ENCODE measurements around the gene ITIH3. TPM values are rescaled to one million over a fixed set of nuclear protein-coding genes. Genes with fewer than 3 reads are reported as not detected.

Gene ITIH3
- polyA plus RNA-seq, 1 of the 3 experiments (the other 2 are of a cell fraction) = 4.3 TPM

DNA sequence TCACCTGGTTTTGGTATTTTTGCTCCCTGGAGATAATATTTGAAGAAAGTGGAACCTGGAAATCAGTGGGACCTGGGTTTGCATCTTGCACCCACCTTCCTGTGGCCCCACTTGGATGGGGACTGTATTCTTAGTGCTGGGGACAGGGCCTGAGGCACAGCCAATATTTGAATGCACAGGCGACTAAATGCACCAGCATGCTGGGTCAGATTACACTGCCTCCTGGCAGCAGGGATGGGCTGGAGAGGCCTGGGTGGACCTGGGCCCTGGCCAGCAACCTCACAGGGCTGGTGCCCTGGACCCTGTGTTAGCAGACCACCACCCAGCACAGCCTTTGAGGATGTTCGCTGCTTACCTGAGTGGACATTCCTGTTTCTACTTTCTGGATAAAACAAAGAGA, 25.3 kb downstream of the ITIH3 start:
- POLR2A ChIA-PET = no interaction called here
- CTCF ChIA-PET = interaction anchor here (0.6 to 2.3 kb wide), 4 partner anchors 8 to 189 kb away, joined by 3 to 8 read pairs (median 4); no protein-coding TSS in a partner anchor
- no CpG with 5 or more reads among the region's 2 CpGs for WGBS (ENCODE audit: low lambda C conversion rate)

DNA sequence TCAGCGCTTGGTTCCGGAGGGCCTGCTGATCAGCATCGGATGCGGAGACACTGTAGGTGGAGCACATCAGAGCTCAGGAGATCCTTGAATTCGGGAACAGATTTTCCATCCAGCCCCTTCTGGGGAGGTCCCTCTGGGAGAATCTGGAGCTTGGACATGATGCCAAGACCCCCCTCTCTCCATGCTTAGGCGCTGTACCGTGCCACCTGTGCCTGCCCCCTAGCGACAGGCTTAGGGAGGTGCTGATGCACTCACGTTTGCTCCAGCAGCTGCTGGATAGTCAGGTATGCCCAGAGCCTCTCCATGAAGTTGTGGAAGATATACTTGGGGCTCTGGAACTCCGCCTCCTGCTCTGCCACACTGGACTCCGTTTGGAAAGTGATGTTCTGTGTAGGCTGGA, 26.1 kb downstream of the ITIH3 start:
- no peak overlapping the region for H3K9ac ChIP-seq
- no peaks in the 10 kb centered on the region for H3K79me2 ChIP-seq (ENCODE audit: insufficient read depth)
- CTCF ChIA-PET = interaction anchor here (0.6 to 2.3 kb wide), 9 partner anchors 9 to 313 kb away, joined by 3 to 8 read pairs (median 3); no protein-coding TSS in a partner anchor
- H3F3A ChIP-seq (replicated peaks; ENCODE audit: insufficient read depth) = no peaks in the 10 kb centered on the region
- POLR2A ChIA-PET = no interaction called here
- no peaks in the 10 kb centered on the region for H3K36me3 ChIP-seq (replicated peaks in 1 of 2; ENCODE audit: control insufficient read depth in 1 of 2, insufficient read depth in 2 of 2, low read length in 1 of 2)
- H3K4me3 ChIP-seq (ENCODE audit: low read depth in 2 of 2, low read length in 1 of 2) = no peak overlapping the region
- peak; percentile 64 for DNase-seq
- H4K20me1 ChIP-seq (ENCODE audit: insufficient read depth) = no peaks in the 10 kb centered on the region
- WGBS (ENCODE audit: low lambda C conversion rate) = 67% methylated on average over 10 of the region's 11 CpGs
- no peak overlapping the region for H3K27ac ChIP-seq (ENCODE audit: low read depth in 2 of 2, low read length in 1 of 2)
- H2AFZ ChIP-seq (ENCODE audit: low read depth) = no peak overlapping the region
- H3K27me3 ChIP-seq (ENCODE audit: insufficient read depth) = no peaks in the 10 kb centered on the region
- H3K9me2 ChIP-seq = no peaks in the 10 kb centered on the region
- no peak overlapping the region for H3K4me2 ChIP-seq
- H3K4me1 ChIP-seq (ENCODE audit: control insufficient read depth in 1 of 2, insufficient read depth in 2 of 2, low read depth in 1 of 2, low read length in 1 of 2) = no peaks in the 10 kb centered on the region; a peak in 1 of 4 replicates
- TF ChIP-seq EP300 (IDR thresholded peaks at IDR 0.05; ENCODE audit: borderline replicate concordance in 1 of 2, low read depth in 1 of 2, low read length in 1 of 2) (no peak), FOXM1 (IDR thresholded peaks at IDR 0.05; ENCODE audit: low read depth) (no peak), EZH2phosphoT487 (IDR thresholded peaks at IDR 0.05; ENCODE audit: borderline replicate concordance, low read depth) (no peak), POLR2AphosphoS5 (IDR thresholded peaks at IDR 0.05; ENCODE audit: low read depth, low read length) (no peak), FOXJ3 (CRISPR knock-in tag; IDR thresholded peaks at IDR 0.05) (no peak), RFX5 (IDR thresholded peaks at IDR 0.05; ENCODE audit: low read length) (no peak), SMC3 (IDR thresholded peaks at IDR 0.05; ENCODE audit: low read depth, low read length) (no peak)
- TF ChIP-seq, protein P1, sequence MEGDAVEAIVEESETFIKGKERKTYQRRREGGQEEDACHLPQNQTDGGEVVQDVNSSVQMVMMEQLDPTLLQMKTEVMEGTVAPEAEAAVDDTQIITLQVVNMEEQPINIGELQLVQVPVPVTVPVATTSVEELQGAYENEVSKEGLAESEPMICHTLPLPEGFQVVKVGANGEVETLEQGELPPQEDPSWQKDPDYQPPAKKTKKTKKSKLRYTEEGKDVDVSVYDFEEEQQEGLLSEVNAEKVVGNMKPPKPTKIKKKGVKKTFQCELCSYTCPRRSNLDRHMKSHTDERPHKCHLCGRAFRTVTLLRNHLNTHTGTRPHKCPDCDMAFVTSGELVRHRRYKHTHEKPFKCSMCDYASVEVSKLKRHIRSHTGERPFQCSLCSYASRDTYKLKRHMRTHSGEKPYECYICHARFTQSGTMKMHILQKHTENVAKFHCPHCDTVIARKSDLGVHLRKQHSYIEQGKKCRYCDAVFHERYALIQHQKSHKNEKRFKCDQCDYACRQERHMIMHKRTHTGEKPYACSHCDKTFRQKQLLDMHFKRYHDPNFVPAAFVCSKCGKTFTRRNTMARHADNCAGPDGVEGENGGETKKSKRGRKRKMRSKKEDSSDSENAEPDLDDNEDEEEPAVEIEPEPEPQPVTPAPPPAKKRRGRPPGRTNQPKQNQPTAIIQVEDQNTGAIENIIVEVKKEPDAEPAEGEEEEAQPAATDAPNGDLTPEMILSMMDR (IDR thresholded peaks at IDR 0.05) = peak; percentile 46
- TF ChIP-seq, protein P2, sequence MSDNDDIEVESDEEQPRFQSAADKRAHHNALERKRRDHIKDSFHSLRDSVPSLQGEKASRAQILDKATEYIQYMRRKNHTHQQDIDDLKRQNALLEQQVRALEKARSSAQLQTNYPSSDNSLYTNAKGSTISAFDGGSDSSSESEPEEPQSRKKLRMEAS (IDR thresholded peaks at IDR 0.05; ENCODE audit: low read depth) = no peak
- H3K9me3 ChIP-seq = no peaks in the 10 kb centered on the region

More for the DNA sequence above, 25.3 kb downstream of the ITIH3 start:
- Histone ChIP-seq H3K79me2 (ENCODE audit: insufficient read depth) (no peaks in the 10 kb centered on the region), H2AFZ (ENCODE audit: low read depth) (no peak overlapping the region), H3K4me3 (ENCODE audit: low read depth in 2 of 2, low read length in 1 of 2) (no peak overlapping the region), H3K36me3 (replicated peaks in 1 of 2; ENCODE audit: control insufficient read depth in 1 of 2, insufficient read depth in 2 of 2, low read length in 1 of 2) (no peaks in the 10 kb centered on the region), H3K27ac (ENCODE audit: low read depth in 2 of 2, low read length in 1 of 2) (no peak overlapping the region), H3K4me1 (ENCODE audit: control insufficient read depth in 1 of 2, insufficient read depth in 2 of 2, low read depth in 1 of 2, low read length in 1 of 2) (no peaks in the 10 kb centered on the region; a peak in 1 of 4 replicates), H3K4me2 (no peak overlapping the region), H3K27me3 (ENCODE audit: insufficient read depth) (no peaks in the 10 kb centered on the region), H3K9me3 (no peaks in the 10 kb centered on the region), H4K20me1 (ENCODE audit: insufficient read depth) (no peaks in the 10 kb centered on the region), H3K9ac (no peak overlapping the region), H3F3A (replicated peaks; ENCODE audit: insufficient read depth) (no peaks in the 10 kb centered on the region), H3K9me2 (no peaks in the 10 kb centered on the region)
- no peak for DNase-seq
- TF ChIP-seq MXI1 (IDR thresholded peaks at IDR 0.05; ENCODE audit: low read depth, low read length) = no peak
- TF ChIP-seq CHD2 (IDR thresholded peaks at IDR 0.05; ENCODE audit: low read length, partially characterized antibody) = no peak
- TF ChIP-seq, protein P3, sequence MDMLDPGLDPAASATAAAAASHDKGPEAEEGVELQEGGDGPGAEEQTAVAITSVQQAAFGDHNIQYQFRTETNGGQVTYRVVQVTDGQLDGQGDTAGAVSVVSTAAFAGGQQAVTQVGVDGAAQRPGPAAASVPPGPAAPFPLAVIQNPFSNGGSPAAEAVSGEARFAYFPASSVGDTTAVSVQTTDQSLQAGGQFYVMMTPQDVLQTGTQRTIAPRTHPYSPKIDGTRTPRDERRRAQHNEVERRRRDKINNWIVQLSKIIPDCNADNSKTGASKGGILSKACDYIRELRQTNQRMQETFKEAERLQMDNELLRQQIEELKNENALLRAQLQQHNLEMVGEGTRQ (IDR thresholded peaks at IDR 0.05; ENCODE audit: borderline replicate concordance, low read depth, low read length) = no peak
- TF ChIP-seq NRF1 (IDR thresholded peaks at IDR 0.05; ENCODE audit: low read depth, low read length) = no peak
- TF ChIP-seq TCF12 (IDR thresholded peaks at IDR 0.05) = no peak
- TF ChIP-seq, protein P4, sequence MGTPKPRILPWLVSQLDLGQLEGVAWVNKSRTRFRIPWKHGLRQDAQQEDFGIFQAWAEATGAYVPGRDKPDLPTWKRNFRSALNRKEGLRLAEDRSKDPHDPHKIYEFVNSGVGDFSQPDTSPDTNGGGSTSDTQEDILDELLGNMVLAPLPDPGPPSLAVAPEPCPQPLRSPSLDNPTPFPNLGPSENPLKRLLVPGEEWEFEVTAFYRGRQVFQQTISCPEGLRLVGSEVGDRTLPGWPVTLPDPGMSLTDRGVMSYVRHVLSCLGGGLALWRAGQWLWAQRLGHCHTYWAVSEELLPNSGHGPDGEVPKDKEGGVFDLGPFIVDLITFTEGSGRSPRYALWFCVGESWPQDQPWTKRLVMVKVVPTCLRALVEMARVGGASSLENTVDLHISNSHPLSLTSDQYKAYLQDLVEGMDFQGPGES (IDR thresholded peaks at IDR 0.05; ENCODE audit: low read depth, low read length) = no peak
- TF ChIP-seq RCOR1 (IDR thresholded peaks at IDR 0.05; ENCODE audit: low read length) = no peak
- no peak for TF ChIP-seq YY1 (IDR thresholded peaks at IDR 0.05; ENCODE audit: low read depth)
- TF ChIP-seq POLR2AphosphoS5 (IDR thresholded peaks at IDR 0.05; ENCODE audit: low read depth, low read length) = no peak
- TF ChIP-seq TAF1 (IDR thresholded peaks at IDR 0.05; ENCODE audit: borderline replicate concordance, low read depth, low read length) = no peak
- no peak for TF ChIP-seq RXRA (IDR thresholded peaks at IDR 0.05; ENCODE audit: borderline replicate concordance, low read depth)
- TF ChIP-seq, protein P2 (IDR thresholded peaks at IDR 0.05; ENCODE audit: low read depth) = no peak
- no peak for TF ChIP-seq RAD21 (IDR thresholded peaks at IDR 0.05; ENCODE audit: low read length)
- no peak for TF ChIP-seq ELF1 (IDR thresholded peaks at IDR 0.05)
- TF ChIP-seq NFIC (IDR thresholded peaks at IDR 0.05; ENCODE audit: borderline replicate concordance) = no peak
- no peak for TF ChIP-seq JUND (IDR thresholded peaks at IDR 0.05)
- TF ChIP-seq TEAD4 (IDR thresholded peaks at IDR 0.05; ENCODE audit: borderline replicate concordance, insufficient read depth) = no peak
- TF ChIP-seq, protein P5, sequence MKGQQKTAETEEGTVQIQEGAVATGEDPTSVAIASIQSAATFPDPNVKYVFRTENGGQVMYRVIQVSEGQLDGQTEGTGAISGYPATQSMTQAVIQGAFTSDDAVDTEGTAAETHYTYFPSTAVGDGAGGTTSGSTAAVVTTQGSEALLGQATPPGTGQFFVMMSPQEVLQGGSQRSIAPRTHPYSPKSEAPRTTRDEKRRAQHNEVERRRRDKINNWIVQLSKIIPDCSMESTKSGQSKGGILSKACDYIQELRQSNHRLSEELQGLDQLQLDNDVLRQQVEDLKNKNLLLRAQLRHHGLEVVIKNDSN (IDR thresholded peaks at IDR 0.05; ENCODE audit: borderline replicate concordance, low read depth) = no peak
- no peak for TF ChIP-seq SIN3A (IDR thresholded peaks at IDR 0.05; ENCODE audit: borderline replicate concordance, low read depth, low read length)
